Regular cardiac myocyte (primary cell): ENCODE measurements around the gene THBD. TPM values are rescaled to one million over a fixed set of nuclear protein-coding genes. Genes with fewer than 3 reads are reported as not detected.

ENCODE experiments used
- total RNA-seq: library from RNA; depleted of rRNA; stranded (reverse); fragments of >200 nt; gene quantifications from 2 replicates; pipeline ENCODE4 v1.2.3, GENCODE V29; 2014

THBD gene, protein sequence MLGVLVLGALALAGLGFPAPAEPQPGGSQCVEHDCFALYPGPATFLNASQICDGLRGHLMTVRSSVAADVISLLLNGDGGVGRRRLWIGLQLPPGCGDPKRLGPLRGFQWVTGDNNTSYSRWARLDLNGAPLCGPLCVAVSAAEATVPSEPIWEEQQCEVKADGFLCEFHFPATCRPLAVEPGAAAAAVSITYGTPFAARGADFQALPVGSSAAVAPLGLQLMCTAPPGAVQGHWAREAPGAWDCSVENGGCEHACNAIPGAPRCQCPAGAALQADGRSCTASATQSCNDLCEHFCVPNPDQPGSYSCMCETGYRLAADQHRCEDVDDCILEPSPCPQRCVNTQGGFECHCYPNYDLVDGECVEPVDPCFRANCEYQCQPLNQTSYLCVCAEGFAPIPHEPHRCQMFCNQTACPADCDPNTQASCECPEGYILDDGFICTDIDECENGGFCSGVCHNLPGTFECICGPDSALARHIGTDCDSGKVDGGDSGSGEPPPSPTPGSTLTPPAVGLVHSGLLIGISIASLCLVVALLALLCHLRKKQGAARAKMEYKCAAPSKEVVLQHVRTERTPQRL
- total RNA-seq, result 18.0 and 20.3 TPM in 2 replicates

DNA sequence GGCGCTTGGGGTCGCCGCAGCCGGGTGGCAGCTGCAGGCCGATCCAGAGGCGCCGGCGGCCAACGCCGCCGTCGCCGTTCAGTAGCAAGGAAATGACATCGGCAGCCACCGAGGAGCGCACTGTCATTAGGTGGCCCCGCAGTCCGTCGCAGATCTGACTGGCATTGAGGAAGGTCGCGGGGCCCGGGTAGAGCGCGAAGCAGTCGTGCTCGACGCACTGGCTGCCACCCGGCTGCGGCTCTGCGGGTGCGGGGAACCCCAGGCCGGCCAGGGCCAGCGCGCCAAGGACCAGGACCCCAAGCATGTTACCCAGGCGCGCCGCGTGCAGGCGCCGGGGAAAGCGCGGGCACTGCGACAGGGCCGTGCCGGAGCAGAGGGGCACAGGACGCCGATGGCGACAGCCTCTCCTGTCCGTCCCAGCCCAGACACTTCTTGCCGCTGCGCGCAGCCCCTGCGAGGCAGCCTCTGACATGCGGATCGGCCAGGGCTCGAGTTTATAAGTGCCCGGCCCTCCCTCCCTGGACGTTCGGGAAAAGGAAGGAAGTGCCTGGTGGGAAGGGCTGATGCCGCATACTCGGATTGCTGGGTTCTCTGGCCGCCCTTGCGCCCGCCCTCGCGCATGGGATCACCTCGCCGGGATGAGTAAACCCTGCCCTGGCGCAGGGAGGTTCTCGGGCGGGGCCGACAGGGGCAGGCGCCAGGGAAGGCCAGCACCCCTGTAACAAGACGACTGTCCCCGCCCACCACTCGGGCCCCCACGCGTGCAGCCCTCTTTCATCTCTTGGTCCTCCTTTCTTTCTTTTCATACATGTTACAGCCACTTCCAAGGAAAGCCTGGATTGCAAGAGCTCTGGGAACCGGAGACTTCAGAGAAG, at the start of gene THBD:
TSS of gene THBD (minus strand) at position 472 of the 875 bp plus-strand sequence. CDS start at position 304, 168 bp downstream.

DNA sequence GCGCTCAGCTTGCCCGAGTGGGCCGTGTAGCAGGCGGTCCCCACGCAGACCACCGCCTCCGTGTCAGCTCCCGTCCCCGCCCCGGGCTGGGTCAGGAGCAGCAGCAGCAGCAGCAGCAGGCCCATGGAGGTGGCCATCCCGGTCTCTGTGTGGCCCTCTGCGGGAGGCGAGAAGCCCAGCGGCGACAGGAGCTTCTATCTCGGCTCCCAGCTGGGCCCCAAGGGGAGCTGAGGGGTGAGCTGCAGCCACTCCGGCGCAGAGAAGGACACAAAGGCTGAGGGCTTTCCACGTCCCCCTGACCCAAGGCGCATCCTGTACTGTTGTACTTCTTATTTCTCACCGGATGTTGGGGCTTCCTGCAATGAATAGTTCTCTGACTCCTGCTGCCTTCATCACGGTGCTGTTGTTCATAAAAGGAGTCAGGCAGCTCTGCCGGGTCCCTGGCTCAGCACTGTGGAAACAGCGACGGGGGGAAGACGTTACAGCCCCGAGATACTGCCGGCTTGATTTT, 36.6 kb upstream of the THBD start, which contains the start of gene CD93:
TSS of gene CD93 (minus strand) at position 269 of the 511 bp plus-strand sequence. CDS start at position 137, 132 bp downstream.

DNA sequence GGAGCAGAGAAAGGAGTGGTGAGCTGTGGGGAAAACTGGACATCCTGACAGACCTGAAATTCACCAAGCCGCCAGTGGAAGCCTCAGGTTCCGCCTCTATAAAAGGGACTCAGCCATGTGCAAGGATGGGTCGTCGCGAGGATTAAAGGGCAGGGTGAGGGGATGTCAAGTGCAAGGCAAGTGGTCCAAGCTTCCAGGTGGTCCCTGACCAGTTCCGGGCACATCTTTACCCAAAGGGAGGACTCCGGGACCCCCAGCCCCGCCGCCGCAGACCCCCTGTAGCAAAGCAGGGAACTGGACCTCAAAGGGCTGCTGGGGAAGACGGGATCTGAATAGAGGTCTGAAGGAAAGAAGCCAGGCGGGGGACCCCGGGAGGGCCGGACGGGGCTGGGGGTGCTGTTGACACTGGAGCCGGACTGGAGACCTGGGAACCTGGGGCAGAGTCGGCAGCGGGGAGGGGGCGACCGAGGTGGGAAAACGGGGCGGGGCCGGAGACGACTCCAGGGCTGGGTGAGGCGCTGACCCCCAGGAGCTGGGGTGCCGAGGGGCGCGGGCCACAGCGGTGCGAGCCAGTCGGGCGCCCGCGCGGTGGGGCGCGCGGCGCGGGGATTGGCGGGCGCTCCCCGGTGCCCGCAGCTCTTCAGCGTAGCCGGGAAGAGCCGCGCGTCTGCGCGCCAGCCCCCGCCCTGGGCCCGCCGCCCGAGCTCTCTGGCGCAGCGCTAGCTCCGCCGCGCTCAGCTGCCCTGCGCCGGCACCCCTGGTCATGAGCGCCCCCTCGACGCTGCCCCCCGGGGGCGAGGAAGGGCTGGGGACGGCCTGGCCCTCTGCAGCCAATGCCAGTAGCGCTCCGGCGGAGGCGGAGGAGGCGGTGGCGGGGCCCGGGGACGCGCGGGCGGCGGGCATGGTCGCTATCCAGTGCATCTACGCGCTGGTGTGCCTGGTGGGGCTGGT, 14.5 kb downstream of the THBD start, which contains the start of gene SSTR4:
TSS of gene SSTR4 (plus strand) at position 592 of the 951 bp plus-strand sequence. CDS start at position 764, 172 bp downstream.

Other genes starting within 250 kb of the THBD start
- gene SSTR4, start 14.4 kb downstream of the THBD start, total RNA-seq, result not detected in 2 replicates
- gene CD93, start 36.7 kb upstream of the THBD start, total RNA-seq, result 2.8 and 3.1 TPM in 2 replicates